Mesenteric fat pad (tissue), 1 donor: Measurements from ENCODE around the gene SEMA3F. TPM values are rescaled to one million over a fixed set of nuclear protein-coding genes. Genes with fewer than 3 reads are reported as not detected.

Experiments
- DNase-seq: peaks from one replicate; pipeline ENCODE4 v3.0.0-alpha.2; 2020; ENCODE audit warnings: low spot score
- long read RNA-seq: library from polyadenylated mRNA; unstranded; transcript quantifications from one replicate; pipeline ENCODE4 v2.0.0, GENCODE V29; 2020
- total RNA-seq: library from RNA; stranded (reverse); fragmentation: NEBNext Ultra II Directional; extraction: Animal tissue kit (Norgen Biotek cat#: 25700); gene quantifications from one replicate; pipeline ENCODE4 v1.2.1, GENCODE V29; 2021
- donor health status: DM: yes; HTN: yes; CAD: no.

SEMA3F gene
- total RNA-seq = 51.5 TPM
- long read RNA-seq, partial matches to known transcripts = 1 of 10 reads
- long read RNA-seq, other reads (novel, unspliced or antisense) = 9 of 10 reads

GRCh38 chr3:50154840-50155490 lies at the start of gene SEMA3F:
Gene SEMA3F (plus strand): TSS chr3:50155324. CDS start chr3:50159623, 4,299 bp downstream.
- DNase-seq = no peak

GRCh38 chr3:50111757-50112156 lies 43.4 kb upstream of the SEMA3F start:
- DNase-seq = no peak

- no peak for DNase-seq
Observed at GRCh38 chr3:50112462-50112861, 42.7 kb upstream of the SEMA3F start.

DNA sequence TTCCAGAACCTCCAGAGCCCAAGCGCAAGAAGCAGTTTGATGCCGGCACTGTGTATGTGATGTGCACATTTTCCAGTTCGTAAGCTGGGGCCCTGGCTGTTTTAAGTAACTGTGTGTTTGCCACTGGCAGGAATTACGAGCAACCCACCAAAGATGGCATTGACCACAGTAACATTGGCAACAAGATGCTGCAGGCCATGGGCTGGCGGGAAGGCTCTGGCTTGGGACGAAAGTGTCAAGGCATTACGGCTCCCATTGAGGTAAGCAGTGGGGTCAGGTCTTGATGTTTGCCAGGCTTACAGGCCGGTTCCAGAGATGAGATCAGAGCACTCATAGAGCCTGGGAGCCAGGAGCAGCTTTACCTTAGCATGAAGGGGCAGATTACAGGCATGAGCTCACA lies 38.0 kb upstream of the SEMA3F start:
- DNase-seq = no peak

DNA sequence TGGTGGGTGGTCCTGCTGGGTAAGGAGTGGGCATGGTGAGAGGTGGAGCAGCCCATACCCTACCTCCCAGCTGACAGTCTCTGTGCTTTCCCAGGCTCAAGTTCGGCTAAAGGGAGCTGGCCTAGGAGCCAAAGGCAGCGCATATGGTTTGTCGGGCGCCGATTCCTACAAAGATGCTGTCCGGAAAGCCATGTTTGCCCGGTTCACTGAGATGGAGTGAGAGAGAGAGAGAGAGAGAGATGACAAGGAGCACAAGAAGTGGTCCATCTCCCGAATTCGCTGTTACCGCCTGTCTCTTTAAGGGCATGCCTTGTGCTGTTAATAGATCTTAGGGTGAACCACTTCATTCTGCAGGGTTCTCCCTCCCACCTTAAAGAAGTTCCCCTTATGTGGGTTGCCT lies 36.9 kb upstream of the SEMA3F start:
- no peak for DNase-seq

DNA sequence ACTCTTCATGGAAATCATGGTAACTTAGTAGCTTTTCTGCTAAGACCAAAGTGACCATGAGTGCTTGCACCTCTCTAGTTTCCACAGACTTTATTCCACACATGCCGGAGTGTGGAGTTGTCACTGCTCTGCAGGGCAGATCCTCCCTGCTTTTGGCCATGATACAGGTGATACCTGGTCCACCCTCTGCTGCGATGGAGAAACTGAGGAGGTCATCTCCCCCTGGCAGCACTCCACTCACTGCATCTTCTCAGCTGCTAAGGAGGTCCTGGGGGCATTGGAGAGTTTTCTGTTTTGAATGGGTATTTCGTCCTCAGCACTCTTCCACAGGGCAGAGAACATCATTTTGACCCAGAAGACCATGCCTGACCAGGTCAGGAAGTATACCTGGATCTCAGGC lies 35.3 kb upstream of the SEMA3F start:
- DNase-seq = no peak

GRCh38 chr3:50120364-50121071 lies 34.6 kb upstream of the SEMA3F start:
- no peak for DNase-seq

GRCh38 chr3:50121072-50122032 lies 33.8 kb upstream of the SEMA3F start:
- DNase-seq = no peak

GRCh38 chr3:50122071-50122470 lies 33.1 kb upstream of the SEMA3F start:
- DNase-seq = no peak

- no peak for DNase-seq
Observed at GRCh38 chr3:50122661-50123391, 32.3 kb upstream of the SEMA3F start.

- DNase-seq = no peak
Observed at GRCh38 chr3:50123394-50124051, 31.6 kb upstream of the SEMA3F start.

DNA sequence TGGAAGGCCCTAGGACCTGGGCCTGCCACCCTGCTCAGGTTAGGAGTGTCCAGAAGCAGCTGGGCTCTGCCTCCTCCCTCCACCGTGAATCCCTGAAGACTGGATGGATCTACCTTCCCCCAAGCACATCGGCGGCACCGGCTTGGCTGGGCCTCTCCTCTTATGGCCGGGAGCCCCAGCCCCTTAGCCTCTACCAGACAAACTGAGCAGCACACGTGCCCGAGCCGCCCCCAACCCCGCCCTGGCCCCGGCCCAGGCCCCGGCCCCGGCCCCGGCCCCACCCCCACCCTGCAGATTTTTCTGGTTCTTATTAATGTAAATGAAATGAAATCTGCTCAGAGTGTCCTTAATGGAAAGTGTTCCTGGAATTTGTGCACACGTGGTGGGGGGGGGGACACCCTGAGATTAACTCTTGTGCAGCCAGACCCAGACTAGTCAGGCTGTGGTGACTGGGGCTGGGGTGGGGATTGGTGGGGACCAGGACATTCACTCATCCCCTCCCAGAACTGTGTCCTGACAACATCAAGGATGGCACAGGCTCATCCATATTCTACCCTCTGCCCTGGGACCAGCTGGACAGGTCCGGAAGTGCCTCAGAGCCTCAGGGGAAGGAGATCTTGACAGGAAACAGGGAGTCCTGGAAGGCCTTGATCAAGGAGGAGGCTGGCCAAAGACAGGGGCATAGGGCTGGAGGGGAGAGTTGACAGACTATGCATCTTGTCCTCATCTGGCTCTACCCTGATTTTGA lies 30.9 kb upstream of the SEMA3F start:
- no peak for DNase-seq

DNA sequence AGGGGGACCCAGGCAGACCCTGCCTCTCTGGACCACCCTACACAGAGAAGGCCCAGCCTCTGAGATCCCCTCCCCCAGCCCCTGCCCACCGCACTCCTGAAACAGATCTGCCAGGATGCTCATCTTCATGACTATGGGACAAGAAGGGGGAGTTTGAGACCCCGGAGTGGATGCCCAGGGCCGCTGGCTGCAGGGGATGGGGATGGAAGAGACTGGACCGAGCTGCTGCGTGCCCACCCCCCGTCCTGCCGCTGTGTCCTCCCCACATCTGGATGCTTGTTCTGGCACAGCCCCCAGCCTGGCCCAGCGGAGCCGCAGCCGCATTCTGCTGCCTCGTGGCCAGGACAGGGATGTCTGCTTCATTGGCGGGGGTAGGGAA lies 30.3 kb upstream of the SEMA3F start:
- no peak for DNase-seq

GRCh38 chr3:50125541-50126286 lies 29.4 kb upstream of the SEMA3F start:
- DNase-seq = no peak

- DNase-seq = no peak
Observed at GRCh38 chr3:50126287-50127211, 28.6 kb upstream of the SEMA3F start.

DNA sequence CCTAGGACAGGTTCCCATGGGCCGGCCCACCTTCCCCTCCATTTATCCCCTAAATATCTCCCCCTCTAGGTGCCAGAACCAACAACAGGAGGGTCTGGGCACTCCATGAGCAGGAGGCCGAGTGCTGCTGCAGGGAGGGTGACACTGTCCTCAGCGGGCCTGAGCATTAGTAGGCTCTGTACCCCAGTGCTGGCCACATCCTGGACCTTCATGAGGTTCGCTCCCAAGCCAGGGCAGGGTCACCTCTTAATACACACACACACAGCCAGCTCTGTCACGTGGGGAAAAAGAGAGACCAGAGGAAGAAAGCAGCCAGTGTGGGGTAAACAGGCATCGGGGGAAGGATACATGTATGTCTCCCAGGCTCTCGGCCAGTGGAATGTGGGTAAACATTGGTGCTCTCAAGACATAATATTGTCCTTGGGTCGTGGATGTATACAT lies 27.9 kb upstream of the SEMA3F start:
- DNase-seq = no peak

DNA sequence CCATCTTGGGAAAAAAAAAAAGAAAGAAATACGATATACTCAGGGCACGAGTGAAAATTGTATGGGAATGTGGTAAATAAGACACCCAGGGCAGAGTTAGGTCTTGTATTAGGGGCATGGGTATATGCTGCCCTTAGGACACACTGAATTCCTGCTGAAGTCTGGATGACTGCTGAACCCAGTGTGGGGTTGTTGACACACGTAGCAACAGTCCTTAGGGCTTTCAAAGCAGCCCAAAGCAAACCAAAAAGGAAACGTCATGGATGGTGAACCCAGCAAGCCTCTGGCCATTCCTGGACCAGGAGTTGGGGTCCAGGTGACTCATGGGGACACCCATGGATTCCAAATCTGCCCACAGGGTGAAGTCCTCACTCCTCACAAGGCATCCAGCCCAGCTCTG lies 27.1 kb upstream of the SEMA3F start:
- no peak for DNase-seq

GRCh38 chr3:50130436-50130835 lies 24.7 kb upstream of the SEMA3F start:
- DNase-seq = no peak
